H7 (cell line): ENCODE data around the gene FXN. TPM values are rescaled to one million over a fixed set of nuclear protein-coding genes. Genes with fewer than 3 reads are reported as not detected.
"Not testable (repeated sequence)": the region's sequence is repeated elsewhere in the genome, so short reads cannot be mapped to it uniquely, and the experiment has no call there.

Source experiments
- DNase-seq: peaks from one replicate; pipeline ENCODE4 v3.0.0; 2012
- H3K27me3 ChIP-seq: 2 replicates; pipeline ENCODE4 v1.6.0; 2011; ENCODE audit warnings: mild to moderate bottlenecking, low read length; ENCODE audit not compliant: control insufficient read depth, insufficient read depth
- H3K36me3 ChIP-seq: replicated peaks from 2 replicates; pipeline ENCODE4 v1.5.1; 2011; ENCODE audit warnings: low read length; ENCODE audit not compliant: control insufficient read depth, insufficient read depth
- H3K4me3 ChIP-seq: 2 replicates; pipeline ENCODE4 v1.5.1; 2011; ENCODE audit warnings: low read depth, mild to moderate bottlenecking, control low read depth, low read length, moderate library complexity; ENCODE audit not compliant: insufficient read depth
- total RNA-seq: library from RNA; depleted of rRNA; stranded (reverse); fragments of >200 nt; shearing (Covaris generic); gene quantifications from 2 replicates; pipeline ENCODE4 v1.2.3, GENCODE V29; 2014; rRNA removed

The FXN gene
- total RNA-seq: 9.3 and 10.0 TPM in 2 replicates

DNA sequence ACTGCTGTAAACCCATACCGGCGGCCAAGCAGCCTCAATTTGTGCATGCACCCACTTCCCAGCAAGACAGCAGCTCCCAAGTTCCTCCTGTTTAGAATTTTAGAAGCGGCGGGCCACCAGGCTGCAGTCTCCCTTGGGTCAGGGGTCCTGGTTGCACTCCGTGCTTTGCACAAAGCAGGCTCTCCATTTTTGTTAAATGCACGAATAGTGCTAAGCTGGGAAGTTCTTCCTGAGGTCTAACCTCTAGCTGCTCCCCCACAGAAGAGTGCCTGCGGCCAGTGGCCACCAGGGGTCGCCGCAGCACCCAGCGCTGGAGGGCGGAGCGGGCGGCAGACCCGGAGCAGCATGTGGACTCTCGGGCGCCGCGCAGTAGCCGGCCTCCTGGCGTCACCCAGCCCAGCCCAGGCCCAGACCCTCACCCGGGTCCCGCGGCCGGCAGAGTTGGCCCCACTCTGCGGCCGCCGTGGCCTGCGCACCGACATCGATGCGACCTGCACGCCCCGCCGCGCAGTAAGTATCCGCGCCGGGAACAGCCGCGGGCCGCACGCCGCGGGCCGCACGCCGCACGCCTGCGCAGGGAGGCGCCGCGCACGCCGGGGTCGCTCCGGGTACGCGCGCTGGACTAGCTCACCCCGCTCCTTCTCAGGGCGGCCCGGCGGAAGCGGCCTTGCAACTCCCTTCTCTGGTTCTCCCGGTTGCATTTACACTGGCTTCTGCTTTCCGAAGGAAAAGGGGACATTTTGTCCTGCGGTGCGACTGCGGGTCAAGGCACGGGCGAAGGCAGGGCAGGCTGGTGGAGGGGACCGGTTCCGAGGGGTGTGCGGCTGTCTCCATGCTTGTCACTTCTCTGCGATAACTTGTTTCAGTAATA, at the start of gene FXN:
Gene FXN, plus strand, starts transcription at position 315 of the 871 bp plus-strand sequence. Its CDS starts 31 bp downstream, at position 346.
- Histone ChIP-seq H3K4me3 (peak within 1 kb of the TSS; percentile 74), H3K27me3 (no peaks in the 10 kb centered on the region), H3K36me3 (no peaks in the 10 kb centered on the region)
- peak; percentile 94 for DNase-seq

DNA sequence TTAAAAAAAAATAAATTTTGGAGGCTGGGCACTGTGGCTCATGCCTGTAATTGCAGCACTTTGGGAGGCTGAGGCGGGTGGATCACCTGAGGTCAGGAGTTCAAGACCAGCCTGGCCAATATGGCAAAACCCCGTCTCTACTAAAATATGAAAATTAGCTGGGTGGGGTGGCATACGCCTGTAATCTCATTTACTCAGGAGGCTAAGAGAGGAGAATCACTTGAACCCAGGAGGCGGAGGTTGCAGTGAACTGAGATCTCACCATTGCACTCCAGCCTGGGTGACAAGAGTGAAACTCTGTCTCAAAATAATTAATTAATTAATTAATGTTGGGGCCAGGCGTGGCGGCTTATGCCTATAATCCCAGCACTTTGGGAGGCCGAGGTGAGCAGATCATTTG, 48.6 kb upstream of the FXN start:
- not testable (repeated sequence) for H3K27me3 ChIP-seq, H3K4me3 ChIP-seq, H3K36me3 ChIP-seq, DNase-seq

- no peak for DNase-seq
- no peaks in the 10 kb centered on the region for H3K27me3 ChIP-seq
- H3K36me3 ChIP-seq: no peaks in the 10 kb centered on the region
- H3K4me3 ChIP-seq: no peak overlapping the region
Observed at GRCh38 chr9:68991457-68991856, 44.1 kb upstream of the FXN start.

DNA sequence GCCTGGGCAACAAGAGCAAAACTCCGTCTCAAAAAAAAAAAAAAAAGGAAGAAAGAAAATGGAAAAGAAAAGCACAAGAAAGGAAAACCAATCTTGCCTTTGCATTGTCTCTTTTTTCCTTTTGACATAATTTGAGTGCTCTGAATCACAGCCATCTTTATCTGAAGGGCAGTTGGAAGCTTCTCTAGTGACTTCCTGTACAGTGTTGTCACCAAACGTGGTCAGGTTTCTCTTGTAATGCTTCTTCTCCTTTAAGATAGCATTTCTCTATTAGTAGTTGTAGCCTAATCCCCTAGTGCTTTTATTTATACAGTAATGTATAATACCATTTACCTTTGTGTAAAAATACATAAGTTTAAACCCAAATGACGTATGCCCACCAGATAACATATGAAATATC, 39.8 kb upstream of the FXN start:
- no peak overlapping the region for H3K4me3 ChIP-seq
- no peak for DNase-seq
- H3K27me3 ChIP-seq: no peaks in the 10 kb centered on the region
- H3K36me3 ChIP-seq: no peaks in the 10 kb centered on the region

- H3K36me3 ChIP-seq: no peaks in the 10 kb centered on the region
- no peaks in the 10 kb centered on the region for H3K27me3 ChIP-seq
- no peak overlapping the region for H3K4me3 ChIP-seq
- no peak for DNase-seq
Observed at GRCh38 chr9:68996462-68996861, 39.1 kb upstream of the FXN start.

DNA sequence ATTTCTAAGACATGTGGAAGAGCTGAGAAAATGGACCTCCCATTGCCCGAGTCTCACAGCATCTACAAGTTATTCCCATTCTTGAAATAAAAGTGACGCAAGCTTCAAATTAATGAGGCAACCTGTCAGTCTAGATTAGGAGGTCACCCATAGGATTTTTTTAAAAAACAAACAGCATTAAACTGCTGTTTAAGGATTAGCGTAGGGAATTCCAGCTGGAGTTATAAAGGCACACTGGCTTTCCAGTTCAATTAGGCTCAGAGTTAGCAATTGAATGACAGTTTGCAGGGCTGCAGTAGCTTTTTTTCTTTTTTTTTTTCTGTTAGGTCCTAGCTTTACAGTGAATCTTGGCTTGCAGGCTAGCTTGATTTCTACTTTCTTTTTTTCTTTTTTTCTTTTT, 37.9 kb upstream of the FXN start:
- DNase-seq: no peak
- Histone ChIP-seq H3K4me3 (no peak overlapping the region), H3K36me3 (no peaks in the 10 kb centered on the region), H3K27me3 (no peaks in the 10 kb centered on the region)

- H3K36me3 ChIP-seq: no peaks in the 10 kb centered on the region
- DNase-seq: no peak
- H3K4me3 ChIP-seq: no peak overlapping the region
- H3K27me3 ChIP-seq: no peaks in the 10 kb centered on the region
Observed at GRCh38 chr9:68998385-68998784, 37.2 kb upstream of the FXN start.

- Histone ChIP-seq H3K36me3 (no peaks in the 10 kb centered on the region), H3K27me3 (no peaks in the 10 kb centered on the region), H3K4me3 (no peak overlapping the region)
- DNase-seq: no peak
Observed at GRCh38 chr9:68998812-68999211, 36.7 kb upstream of the FXN start.

DNA sequence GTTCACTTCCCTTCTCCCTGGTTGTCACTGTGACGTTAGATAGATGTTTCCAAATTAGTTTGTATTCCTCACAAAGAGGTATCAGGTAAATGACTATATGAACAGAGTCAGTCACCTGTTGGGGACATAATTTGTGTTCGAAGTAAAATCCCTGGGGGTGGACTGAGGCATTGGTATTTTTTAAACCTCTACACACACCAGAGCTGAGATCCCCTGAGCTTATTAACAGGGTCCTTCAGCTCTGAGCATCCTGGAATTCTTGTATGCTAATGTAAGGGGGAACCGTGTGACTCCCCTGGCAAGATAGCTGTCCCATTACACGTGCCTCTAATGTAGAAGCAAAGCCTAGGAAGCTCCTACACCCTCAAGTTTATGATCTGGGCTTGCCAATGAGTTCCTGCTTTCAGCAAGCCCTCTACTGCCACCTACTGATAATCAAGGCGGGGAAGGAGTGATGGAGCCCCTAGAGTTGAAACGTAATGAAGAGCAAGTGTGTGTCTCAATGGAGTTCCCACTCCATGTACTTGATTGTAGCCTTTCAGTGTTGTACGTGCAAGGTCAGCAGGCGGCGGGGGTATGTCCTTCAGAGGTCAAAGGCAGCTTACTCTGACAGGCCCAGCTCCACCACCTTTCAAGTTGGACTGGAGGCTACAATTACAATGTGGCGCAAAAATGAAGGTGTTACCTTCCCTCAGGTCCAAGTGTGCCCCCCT, 36.0 kb upstream of the FXN start:
- Histone ChIP-seq H3K36me3 (no peaks in the 10 kb centered on the region), H3K4me3 (no peak overlapping the region)

GRCh38 chr9:69001921-69002320, 33.6 kb upstream of the FXN start:
- no peaks in the 10 kb centered on the region for H3K27me3 ChIP-seq
- no peak for DNase-seq
- no peak overlapping the region for H3K4me3 ChIP-seq
- no peaks in the 10 kb centered on the region for H3K36me3 ChIP-seq

More for the DNA sequence above, 36.0 kb upstream of the FXN start:
- no peaks in the 10 kb centered on the region for H3K27me3 ChIP-seq
- DNase-seq: peak; percentile 76

DNA sequence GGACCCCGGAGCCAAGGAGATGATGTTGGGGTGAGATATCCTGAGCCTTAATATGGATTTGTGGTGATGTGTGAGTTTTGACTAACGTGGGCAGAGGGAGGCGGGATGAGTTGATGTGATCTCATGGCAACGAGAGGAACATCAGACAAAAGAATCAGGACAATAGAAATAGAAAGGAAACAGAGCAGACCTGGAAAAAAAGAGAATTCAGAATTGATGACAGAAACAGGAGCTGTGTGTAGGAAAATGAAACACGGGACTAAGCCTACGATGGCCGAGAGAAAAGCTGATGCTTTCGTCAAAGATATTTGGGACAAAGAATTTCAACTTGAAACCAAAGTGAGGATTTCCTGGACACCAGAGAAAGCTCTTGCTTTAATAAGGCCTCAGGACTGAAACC, 32.5 kb upstream of the FXN start:
- DNase-seq: no peak
- Histone ChIP-seq H3K27me3 (no peaks in the 10 kb centered on the region), H3K4me3 (no peak overlapping the region), H3K36me3 (no peaks in the 10 kb centered on the region)

DNA sequence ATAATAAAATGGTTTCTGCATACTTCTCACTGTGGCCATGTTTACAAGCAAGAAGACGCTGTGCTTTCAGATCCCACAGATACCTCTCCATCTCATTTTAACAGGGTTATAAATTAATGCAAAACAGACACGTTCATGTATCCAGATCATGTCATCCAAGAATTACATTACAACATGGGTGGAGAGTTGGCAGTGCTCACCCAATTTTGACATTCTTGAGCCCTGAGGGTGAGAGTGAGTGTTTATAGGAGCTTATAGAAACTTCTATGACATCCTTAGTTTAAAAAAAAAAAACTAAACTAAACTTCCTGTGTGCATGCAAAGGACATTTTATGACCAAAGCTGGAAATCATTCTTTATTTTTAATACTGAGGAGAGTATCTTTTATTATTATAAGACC, 30.7 kb upstream of the FXN start:
- H3K27me3 ChIP-seq: no peaks in the 10 kb centered on the region
- no peaks in the 10 kb centered on the region for H3K36me3 ChIP-seq

DNA sequence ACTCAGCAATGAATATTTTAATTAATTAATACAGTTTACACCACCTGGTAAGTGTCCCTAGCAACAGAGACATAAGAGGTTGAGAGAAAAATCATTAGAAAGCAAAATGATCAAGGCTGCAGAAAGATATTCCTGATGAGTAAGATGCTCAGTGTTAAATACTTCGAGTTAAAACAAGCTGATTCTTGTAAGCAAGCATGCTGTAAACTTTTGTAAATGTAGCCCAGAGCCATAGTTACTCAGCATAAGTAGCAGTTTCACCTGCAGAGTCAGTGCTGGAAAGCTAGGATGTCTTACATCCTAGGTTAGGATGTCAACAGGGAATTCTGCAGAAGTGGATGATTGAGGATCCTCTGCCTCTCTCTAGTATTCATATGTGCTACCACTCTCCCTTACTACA, 25.8 kb upstream of the FXN start:
- DNase-seq: no peak
- no peak overlapping the region for H3K4me3 ChIP-seq
- no peaks in the 10 kb centered on the region for H3K36me3 ChIP-seq
- H3K27me3 ChIP-seq: no peaks in the 10 kb centered on the region

More for the DNA sequence above, 30.7 kb upstream of the FXN start:
- no peak for DNase-seq
- H3K4me3 ChIP-seq: no peak overlapping the region

GRCh38 chr9:69012696-69013381, 22.7 kb upstream of the FXN start:
- H3K36me3 ChIP-seq: no peaks in the 10 kb centered on the region
- DNase-seq: no peak
- no peak overlapping the region for H3K4me3 ChIP-seq
- H3K27me3 ChIP-seq: no peaks in the 10 kb centered on the region

- Histone ChIP-seq H3K36me3 (no peaks in the 10 kb centered on the region), H3K4me3 (no peak overlapping the region), H3K27me3 (no peaks in the 10 kb centered on the region)
- DNase-seq: no peak
Observed at GRCh38 chr9:69013382-69013727, 22.2 kb upstream of the FXN start.
